ENCODE results near the gene CDC14B.

DNA sequence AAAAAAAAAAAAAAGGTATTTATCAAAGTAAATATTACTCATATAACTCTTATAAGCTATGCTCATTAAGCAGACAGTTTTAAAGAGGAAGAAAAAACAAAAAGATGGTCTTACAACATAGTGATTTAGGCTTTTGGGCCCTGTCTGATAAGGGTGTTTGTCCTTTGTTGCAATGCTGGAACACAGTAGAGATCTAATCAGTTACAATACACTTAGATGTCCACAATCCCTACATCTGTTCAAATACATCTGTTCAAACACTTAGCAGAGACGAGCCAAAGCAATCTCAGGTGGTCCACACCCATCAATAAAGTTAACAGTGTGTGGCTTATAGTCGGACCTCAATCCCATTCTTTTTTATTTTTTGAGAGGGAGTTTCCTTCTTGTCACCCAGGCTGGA, 24.5 kb upstream of the CDC14B start:
- TF ChIP-seq CTCF (IDR thresholded peaks at IDR 0.05; ENCODE audit: insufficient read depth, low read length), result no peak
- TF ChIP-seq, protein P1, sequence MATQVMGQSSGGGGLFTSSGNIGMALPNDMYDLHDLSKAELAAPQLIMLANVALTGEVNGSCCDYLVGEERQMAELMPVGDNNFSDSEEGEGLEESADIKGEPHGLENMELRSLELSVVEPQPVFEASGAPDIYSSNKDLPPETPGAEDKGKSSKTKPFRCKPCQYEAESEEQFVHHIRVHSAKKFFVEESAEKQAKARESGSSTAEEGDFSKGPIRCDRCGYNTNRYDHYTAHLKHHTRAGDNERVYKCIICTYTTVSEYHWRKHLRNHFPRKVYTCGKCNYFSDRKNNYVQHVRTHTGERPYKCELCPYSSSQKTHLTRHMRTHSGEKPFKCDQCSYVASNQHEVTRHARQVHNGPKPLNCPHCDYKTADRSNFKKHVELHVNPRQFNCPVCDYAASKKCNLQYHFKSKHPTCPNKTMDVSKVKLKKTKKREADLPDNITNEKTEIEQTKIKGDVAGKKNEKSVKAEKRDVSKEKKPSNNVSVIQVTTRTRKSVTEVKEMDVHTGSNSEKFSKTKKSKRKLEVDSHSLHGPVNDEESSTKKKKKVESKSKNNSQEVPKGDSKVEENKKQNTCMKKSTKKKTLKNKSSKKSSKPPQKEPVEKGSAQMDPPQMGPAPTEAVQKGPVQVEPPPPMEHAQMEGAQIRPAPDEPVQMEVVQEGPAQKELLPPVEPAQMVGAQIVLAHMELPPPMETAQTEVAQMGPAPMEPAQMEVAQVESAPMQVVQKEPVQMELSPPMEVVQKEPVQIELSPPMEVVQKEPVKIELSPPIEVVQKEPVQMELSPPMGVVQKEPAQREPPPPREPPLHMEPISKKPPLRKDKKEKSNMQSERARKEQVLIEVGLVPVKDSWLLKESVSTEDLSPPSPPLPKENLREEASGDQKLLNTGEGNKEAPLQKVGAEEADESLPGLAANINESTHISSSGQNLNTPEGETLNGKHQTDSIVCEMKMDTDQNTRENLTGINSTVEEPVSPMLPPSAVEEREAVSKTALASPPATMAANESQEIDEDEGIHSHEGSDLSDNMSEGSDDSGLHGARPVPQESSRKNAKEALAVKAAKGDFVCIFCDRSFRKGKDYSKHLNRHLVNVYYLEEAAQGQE (IDR thresholded peaks at IDR 0.05; ENCODE audit: insufficient replicate concordance, low read depth), result no peak
- TF ChIP-seq POLR2AphosphoS5 (IDR thresholded peaks at IDR 0.05; ENCODE audit: low read depth), result no peak
- no peak for TF ChIP-seq GABPA (IDR thresholded peaks at IDR 0.05; ENCODE audit: low read depth)

Data from HL-60 (cell line).